Measurements from ENCODE around the gene SLC66A2. TPM values are rescaled to one million over a fixed set of nuclear protein-coding genes. Genes with fewer than 3 reads are reported as not detected.

Gene SLC66A2
- total RNA-seq (2022; extraction: Qiagen RNA extraction) = 14.4 to 21.7 TPM (median 19.9 TPM) in 5 replicates

GRCh38 chr18:79951545-79952455, at the start of gene SLC66A2:
Gene SLC66A2, minus strand, starts transcription at chr18:79951653. Its CDS starts 727 bp downstream, at chr18:79950926.

GRCh38 chr18:79988451-79989194, 37.2 kb upstream of the SLC66A2 start, which contains the start of gene TXNL4A:
Gene TXNL4A, minus strand, starts transcription at chr18:79988563. Its CDS starts 171 bp downstream, at chr18:79988392.

GRCh38 chr18:79964330-79965118, 13.1 kb upstream of the SLC66A2 start, which contains the start of gene HSBP1L1:
Gene HSBP1L1, plus strand, starts transcription at chr18:79964643. Its CDS starts 93 bp downstream, at chr18:79964736.

Other genes starting within 250 kb of the SLC66A2 start
- gene KCNG2, start 153.7 kb downstream of the SLC66A2 start, total RNA-seq (2022; extraction: Qiagen RNA extraction) = 0.06 TPM in 2 of 5 replicates, not detected in the others
- gene HSBP1L1, start 13.0 kb upstream of the SLC66A2 start, total RNA-seq (2022; extraction: Qiagen RNA extraction) = 10.7 to 14.6 TPM (median 12.4 TPM) in 5 replicates
- 90.8 to 163 TPM (median 140 TPM) in 5 replicates for gene TXNL4A, start 36.9 kb upstream of the SLC66A2 start, total RNA-seq (2022; extraction: Qiagen RNA extraction)
- gene RBFA, start 82.8 kb upstream of the SLC66A2 start, total RNA-seq (2022; extraction: Qiagen RNA extraction) = 29.1 to 32.3 TPM (median 31.4 TPM) in 5 replicates
- 10.4 to 13.2 TPM (median 11.0 TPM) in 5 replicates for gene ADNP2, start 157.6 kb upstream of the SLC66A2 start, total RNA-seq (2022; extraction: Qiagen RNA extraction)